Posterior vena cava (tissue), 2 donors: Measurements from ENCODE around the gene OR6B1. TPM values are rescaled to one million over a fixed set of nuclear protein-coding genes. Genes with fewer than 3 reads are reported as not detected.
"Not testable (repeated sequence)": the region's sequence is repeated elsewhere in the genome, so short reads cannot be mapped to it uniquely, and the experiment has no call there.

Experiments
- DNase-seq: peaks from one replicate; pipeline ENCODE4 v3.0.0-alpha.2; 2020; ENCODE audit warnings: low spot score
- intact Hi-C, 2 donors: fragments of 100-400 bp; cut with DNase I; formaldehyde crosslinking; loops; one replicate each; pipeline versions ENCODE4 v1.14.1 to v1.14.2; 2022 to 2023
- total RNA-seq, 2 donors: library from RNA; stranded (reverse); fragmentation: NEBNext Ultra II Directional; extraction: Animal tissue kit (Norgen Biotek cat#: 25700); gene quantifications; one replicate each; pipeline ENCODE4 v1.2.1, GENCODE V29; 2021
- donor health status: DM: yes; HTN: yes; CAD: no.
- donor health status: DM: yes; HTN: yes; CAD: no.

The OR6B1 gene
- total RNA-seq, 2 donors from 2014 or later: not detected

GRCh38 chr7:144032985-144033709 is 33.0 kb downstream of the OR6B1 start:
- no peak for DNase-seq
- intact Hi-C loops: no loop called here

- DNase-seq: no peak
- intact Hi-C loops: no loop called here
Observed at GRCh38 chr7:144035385-144035784, 35.3 kb downstream of the OR6B1 start.

GRCh38 chr7:144036302-144036885 is 36.3 kb downstream of the OR6B1 start:
- no peak for DNase-seq
- intact Hi-C loops: no loop called here

DNA sequence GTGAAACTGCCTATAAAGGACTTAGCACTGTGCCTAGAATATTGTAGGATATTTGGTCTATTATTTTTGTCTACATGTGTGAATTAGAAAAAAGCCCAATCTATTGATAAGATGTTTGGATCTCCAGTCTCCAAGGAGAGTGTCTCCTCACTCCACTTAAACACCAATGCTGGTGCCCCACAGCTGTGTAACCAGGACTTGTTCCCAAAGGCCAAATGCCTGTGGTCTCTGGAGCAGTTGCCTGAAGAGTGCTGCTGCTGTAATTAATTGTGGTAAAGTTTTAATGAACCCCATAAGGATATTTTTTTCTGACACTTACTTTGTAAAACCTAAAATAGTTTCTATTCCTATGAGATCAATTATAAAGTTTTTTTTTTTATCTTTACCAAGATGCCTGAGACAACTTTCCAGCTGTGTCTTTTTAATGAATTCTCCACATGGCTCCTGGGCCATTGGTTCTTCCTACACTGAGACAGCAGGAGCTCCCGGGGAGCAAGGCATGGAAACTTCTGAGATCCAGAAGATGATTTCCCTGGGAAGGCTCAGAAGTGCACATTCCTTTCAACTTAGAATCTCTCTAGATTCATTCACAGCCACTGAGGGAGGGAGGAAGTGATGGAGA is 37.4 kb downstream of the OR6B1 start:
- no peak for DNase-seq
- intact Hi-C loops: no loop called here

DNA sequence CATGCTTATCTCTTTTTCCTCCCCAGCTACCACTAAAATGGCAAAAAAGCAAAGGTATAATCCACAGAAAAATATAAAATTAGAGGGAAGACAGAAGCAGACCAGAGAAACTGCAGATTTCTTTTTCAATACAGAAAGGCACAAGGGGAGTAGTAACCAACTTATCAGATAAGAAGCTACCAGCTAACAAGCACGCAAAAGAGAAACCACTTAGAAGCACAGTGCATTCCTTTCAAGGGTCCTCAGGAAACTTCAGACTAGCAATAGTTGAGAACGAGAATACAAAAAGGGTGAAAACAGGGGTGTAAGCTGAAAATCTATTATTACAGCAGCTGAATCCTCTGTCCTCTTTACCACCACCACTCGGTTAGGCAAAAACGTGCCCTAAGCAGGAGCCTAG is 38.8 kb downstream of the OR6B1 start:
- DNase-seq: no peak
- intact Hi-C loops: no loop called here

- no peak for DNase-seq
Observed at GRCh38 chr7:144048648-144049047, 48.5 kb downstream of the OR6B1 start, which contains the start of gene OR2A5. Gene OR2A5 (plus strand): TSS chr7:144048948. CDS start chr7:144050402, 1,454 bp downstream.

GRCh38 chr7:144049491-144049890 is 49.4 kb downstream of the OR6B1 start:
- intact Hi-C loops: no loop called here
- no peak for DNase-seq

More at GRCh38 chr7:144048648-144049047, 48.5 kb downstream of the OR6B1 start, which contains the start of gene OR2A5:
- intact Hi-C loops: no loop called here

- intact Hi-C loops: no loop called here
- DNase-seq: no peak
Observed at GRCh38 chr7:144050093-144050492, 50.0 kb downstream of the OR6B1 start.

- intact Hi-C loops, DNase-seq: not testable (repeated sequence)
Observed at GRCh38 chr7:144050884-144051283, 50.8 kb downstream of the OR6B1 start.

DNA sequence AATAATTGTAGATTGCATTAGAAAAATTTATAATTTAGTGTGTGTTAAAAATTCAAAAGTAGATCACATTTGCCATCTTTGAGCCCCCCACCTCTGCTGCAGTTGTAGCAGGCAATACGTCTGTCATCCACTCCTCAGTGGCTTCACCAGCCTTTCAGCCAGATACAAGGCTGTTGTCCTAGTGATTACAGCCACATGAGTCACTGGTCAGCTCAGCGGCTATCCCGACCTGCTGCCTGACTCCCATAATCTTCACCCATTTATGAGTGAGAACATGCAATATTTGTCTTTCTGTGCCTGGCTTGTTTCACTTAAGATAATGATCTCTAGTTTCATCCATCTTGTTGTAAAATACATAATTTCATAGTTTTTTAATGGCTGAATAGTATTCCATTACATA is 57.8 kb downstream of the OR6B1 start:
- intact Hi-C loops: no loop called here
- DNase-seq: no peak

Other genes with a start within 250 kb of the OR6B1 start
- under 1 TPM; 0.57 to 0.69 TPM for gene CTAGE6, start 242.6 kb upstream of the OR6B1 start, total RNA-seq
- 10 to 100 TPM; 33.9 to 36.1 TPM for gene TCAF1, start 98.1 kb upstream of the OR6B1 start, total RNA-seq
- not detected for gene OR2F2, start 65.1 kb upstream of the OR6B1 start, total RNA-seq
- gene OR2F1, start 45.5 kb upstream of the OR6B1 start, total RNA-seq: not detected
- not detected for gene OR2A5, start 48.6 kb downstream of the OR6B1 start, total RNA-seq
- gene OR2A25, start 69.5 kb downstream of the OR6B1 start, total RNA-seq: not detected
- gene OR2A12, start 86.0 kb downstream of the OR6B1 start, total RNA-seq: not detected
- not detected for gene OR2A2, start 109.3 kb downstream of the OR6B1 start, total RNA-seq
- not detected for gene OR2A14, start 122.9 kb downstream of the OR6B1 start, total RNA-seq
- gene CTAGE4, start 183.1 kb downstream of the OR6B1 start, total RNA-seq: under 1 TPM; 0.29 to 0.88 TPM
- 1 to 10 TPM; 5.4 to 7.7 TPM for gene ARHGEF35, start 195.5 kb downstream of the OR6B1 start, total RNA-seq
- gene OR2A42, start 239.3 kb downstream of the OR6B1 start, total RNA-seq: under 1 TPM in 1 of 2 donors, not detected in 1; 0.14 TPM